DLD1 (cell line): Measurements from ENCODE around the gene DDX56.
"Not testable (repeated sequence)": the region's sequence is repeated elsewhere in the genome, so short reads cannot be mapped to it uniquely, and the experiment has no call there.

Experiments used
- in situ Hi-C: cut with HindIII; loops from 2 replicates; pipeline ENCODE4 v1.10.0; 2017; ENCODE audit warnings: low sequenced_read_pairs

DDX56 gene

GRCh38 chr7:44599222-44599621, 25.5 kb upstream of the DDX56 start:
- in situ Hi-C loops = no loop called here

DNA sequence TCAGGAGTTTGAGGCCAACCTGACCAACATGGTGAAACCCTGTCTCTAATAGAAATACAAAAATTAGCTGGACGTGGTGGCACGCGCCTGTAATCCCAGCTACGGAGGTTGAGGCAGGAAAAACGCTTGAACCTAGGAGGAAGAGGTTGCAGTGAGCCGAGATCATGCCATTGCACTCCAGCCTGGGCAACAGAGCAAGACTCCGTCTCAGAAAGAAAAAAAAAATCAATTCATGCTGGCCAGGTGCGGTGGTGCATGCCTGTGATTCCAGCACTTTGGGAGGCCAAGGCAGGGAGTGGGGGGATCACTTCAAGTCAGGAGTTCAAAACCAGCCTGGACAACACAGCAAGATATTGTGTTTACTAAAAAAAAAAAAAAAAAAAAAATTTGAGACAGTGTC, 23.5 kb upstream of the DDX56 start:
- in situ Hi-C loops = not testable (repeated sequence)

DNA sequence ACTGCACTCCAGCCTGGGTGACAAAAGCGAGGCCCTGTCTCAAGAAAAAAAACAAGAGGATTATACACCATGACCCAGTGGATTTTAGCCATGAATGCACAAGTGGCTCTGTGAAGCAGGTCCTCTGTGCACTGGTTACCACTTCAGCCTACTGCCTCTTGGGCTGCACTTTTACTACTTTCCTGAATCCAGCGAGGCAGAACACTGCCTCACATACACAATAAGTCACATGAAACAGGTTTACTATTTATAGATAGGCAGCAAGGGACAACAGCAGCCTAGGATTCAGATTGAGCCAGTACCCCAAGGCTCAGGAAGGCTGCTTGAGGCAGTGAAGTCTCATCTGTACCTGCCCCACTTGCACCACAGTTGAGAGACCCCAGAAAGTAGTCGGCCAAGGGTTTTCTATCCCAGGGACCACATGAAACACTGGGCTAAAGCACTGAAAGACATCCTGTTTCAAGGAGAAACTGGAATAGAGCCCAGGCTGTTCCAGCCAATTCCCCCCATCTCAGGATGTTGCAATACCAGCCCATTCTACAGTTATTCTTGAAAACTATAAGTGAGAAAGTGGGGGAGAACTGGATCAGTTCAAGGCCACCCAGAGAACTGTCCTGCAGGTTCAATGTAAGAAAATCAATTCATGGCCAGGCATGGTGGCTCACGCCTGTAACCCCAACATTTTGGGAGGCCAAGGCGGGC, 22.4 kb upstream of the DDX56 start:
- in situ Hi-C loops = no loop called here

DNA sequence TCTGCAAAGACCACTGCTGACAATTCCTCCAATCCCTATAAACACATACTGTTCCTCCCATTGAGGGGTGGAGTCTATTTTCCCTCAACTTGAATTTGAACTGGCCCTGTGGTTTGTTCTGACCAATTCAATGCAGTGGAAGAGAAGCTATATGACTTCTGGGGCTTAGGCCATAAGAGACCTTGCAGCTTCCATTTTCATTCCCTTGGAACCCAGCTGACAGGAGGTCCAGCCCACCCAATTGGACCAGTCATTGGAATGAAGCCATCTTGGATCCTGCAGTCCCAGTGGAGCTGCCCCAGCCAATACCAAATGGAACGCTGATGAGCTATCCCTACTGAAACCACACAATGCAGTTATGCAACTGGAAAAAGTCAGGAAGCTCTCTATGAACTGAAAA, 17.2 kb upstream of the DDX56 start:
- in situ Hi-C loops = no loop called here

DNA sequence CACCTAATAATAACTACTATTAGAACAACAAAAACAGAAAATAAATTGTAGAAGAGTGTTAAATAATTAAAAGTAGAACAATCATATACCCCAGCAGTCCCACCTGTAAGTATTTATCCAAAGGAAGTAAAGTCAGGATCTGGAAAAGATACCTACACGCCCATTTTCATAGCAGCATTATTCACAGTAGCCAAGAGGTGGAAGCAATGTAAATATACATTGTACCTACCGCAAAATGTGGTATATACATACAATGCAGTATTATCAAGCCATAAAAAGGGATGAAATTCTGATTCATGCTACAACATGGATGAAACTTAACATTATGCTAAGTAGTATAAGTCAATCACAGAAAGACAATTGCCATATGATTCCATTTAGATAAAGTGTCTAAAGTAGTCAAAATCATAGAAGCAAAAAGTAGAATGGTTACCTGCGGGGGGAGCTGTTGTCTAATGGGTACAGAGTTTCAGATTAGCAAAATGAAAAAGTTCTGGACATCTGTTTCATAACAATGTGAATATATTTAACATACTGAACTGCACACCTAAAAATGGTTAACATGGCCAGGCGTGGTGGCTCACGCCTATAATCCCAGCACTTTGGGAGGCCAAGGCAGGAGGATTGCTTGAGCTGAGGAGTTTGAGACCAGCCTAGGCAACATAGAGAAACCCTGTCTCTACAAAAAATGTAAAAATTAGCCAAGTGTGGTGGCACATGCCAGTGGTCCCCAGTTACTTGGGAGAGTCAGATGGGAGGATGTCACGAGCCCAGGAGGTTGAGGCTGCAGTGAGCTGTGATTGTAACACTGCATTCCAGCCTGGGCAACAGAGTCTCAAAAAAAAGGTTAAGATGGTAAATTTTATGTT, 14.4 kb upstream of the DDX56 start:
- in situ Hi-C loops = no loop called here

DNA sequence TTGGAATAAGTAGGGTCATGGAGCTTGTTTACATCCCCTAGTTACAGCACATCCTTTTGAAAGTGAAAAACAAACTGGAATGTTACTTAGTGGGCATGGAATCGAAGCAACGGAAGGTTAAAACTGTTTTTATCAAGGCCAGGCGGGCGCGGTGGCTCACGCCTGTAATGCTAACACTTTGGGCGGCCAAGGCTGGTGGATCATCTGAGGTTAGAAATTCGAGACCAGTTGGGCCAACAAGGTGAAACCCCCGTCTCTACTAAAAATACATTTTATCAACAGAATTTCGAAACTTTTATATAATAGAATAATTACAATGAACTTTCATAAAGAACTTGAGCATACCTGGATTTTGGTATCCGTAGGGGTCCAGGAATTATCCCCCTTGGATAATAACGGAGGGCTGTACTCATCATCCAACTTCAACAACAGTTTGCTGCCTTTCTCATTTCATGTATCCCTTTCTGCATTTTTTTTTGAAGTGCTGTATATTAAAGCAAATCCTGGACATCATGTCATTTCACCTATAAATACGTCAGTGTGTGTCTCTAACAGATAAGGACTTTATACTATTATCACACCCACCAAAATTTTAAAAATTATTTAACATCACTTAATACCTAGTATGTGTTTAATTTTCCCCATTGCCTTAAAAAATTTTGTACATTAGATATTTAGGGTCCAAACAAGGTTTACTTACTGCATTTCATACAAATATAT, 9.6 kb upstream of the DDX56 start:
- in situ Hi-C loops = no loop called here

- in situ Hi-C loops = no loop called here
Observed at GRCh38 chr7:44581879-44582603, 8.3 kb upstream of the DDX56 start, which contains the start of gene TMED4. TSS of gene TMED4 (minus strand) at chr7:44582231. CDS start at chr7:44582206, 25 bp downstream.

- in situ Hi-C loops = no loop called here
Observed at GRCh38 chr7:44580945-44581878, 7.5 kb upstream of the DDX56 start.

- in situ Hi-C loops = no loop called here
Observed at GRCh38 chr7:44576228-44576627, 2.5 kb upstream of the DDX56 start.

GRCh38 chr7:44575054-44575453, 1.3 kb upstream of the DDX56 start:
- in situ Hi-C loops = no loop called here

DNA sequence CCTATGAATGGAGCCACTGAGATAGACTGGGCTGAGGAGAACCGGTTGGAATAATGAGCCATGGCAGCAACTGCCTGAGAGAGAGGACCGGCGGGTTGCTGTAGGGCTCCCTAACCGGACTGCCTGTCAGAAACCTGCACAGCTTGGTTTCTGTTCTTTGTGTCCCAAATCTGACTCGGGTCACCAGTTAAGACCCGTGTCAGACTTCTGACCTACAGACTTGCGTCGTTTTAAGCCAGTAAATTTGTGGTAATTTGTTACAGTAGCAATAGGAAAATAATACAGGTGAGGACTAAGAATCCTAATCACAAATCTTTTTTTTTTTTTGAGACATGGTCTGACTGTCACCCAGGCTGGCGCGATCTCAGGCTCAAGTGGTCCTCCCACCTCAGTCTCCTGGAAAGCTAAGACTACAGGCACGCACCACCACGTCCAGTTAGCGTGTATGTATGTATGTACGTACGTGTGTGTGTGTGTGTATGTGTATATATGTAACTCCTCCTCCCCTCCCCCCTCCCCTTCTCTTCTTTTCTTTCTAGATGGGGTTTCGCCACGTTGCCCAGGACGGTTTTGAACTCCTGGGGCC, 672 bp upstream of the DDX56 start:
- in situ Hi-C loops = no loop called here

GRCh38 chr7:44572771-44573170, 937 bp downstream of the DDX56 start:
- in situ Hi-C loops = no loop called here

DNA sequence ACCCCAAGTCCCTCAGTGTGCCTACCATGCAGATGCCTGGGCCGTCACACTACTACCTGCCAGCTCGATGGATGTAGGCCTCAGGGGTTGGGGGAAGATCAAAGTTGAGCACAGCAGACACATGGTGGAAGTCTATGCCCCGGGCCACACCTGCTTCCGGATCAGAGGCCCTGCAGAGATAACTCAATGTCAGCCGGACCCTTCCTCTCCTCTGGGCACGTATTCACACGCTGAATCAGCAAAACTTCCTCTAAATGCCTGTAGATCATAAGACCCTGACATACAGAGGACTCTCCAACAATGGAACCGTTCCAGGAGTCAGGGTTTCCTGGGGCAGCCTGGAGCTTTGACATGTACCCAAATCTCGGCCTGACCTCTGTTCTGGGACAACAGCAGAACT, 3.7 kb downstream of the DDX56 start:
- in situ Hi-C loops = no loop called here

- in situ Hi-C loops = no loop called here
Observed at GRCh38 chr7:44568771-44569560, 4.7 kb downstream of the DDX56 start.

DNA sequence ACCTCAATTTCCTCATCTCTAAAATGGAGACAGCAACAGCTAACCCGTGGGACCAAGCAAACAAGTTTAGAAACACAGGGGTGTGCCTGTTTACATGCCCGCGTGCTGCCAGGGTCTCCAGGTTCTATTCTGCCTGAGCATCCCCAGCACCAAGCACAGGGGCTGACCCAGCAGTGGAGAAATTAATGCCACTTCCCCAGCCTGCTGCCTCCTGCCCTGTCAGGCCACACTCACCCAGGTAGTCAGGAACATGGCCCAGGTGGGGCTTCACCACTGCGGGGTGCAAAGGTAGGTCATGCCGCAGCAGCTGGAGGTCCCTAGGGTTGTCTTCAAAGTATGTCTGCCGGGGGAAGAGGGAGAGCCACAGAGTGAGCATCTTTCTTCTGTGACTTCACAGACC, 5.8 kb downstream of the DDX56 start:
- in situ Hi-C loops = no loop called here

GRCh38 chr7:44566680-44567079, 7.0 kb downstream of the DDX56 start:
- in situ Hi-C loops = no loop called here

DNA sequence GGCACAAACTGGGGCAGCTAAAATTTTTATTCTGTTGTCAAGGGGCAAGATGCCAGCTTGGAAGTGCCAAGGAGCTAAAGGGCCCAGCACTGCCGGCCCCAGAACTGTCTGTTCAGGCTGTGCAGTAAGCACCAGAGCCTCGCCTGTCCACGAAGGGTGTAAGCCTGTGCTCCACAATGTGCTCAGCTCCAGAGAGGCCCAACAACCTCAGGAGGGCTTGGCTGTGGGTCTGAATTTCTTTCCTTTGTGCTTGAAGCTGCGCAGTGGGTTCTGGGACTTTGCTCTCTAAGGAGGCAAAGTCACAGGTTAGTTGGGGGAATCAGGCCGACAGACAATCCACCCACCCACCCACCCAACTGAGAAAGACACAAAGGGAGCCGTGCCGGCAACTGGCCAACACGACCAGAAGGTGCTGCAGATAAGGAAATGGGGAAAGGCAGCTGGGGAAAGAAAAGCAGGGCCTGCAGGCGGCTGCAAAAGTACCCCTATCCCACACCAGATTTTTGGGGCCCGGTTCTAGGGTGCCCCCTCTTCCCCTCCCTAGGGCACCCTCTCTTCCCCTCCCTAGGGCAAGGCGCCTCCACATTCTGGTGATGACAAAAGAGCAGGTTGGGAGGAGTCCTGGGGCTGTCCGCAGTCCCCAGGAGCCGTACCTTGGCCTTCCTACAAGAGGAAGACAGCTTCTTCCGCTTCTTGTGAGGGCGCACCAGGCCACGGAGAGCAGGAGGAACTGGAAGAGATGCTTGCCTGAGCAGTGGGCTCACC, 7.7 kb downstream of the DDX56 start:
- in situ Hi-C loops = no loop called here
